Natural killer cell treated with Interleukin-12 subunit alpha and Interleukin-12 subunit beta and Interleukin-15 and Interleukin-18, amount 100 ng/mL, for 72 hours (primary cell): ENCODE data around the gene PTPN22. TPM values are rescaled to one million over a fixed set of nuclear protein-coding genes. Genes with fewer than 3 reads are reported as not detected.

Experiments
- ATAC-seq, 2 donors: fragments of 150-1000 bp; cut with Tn5 transposase in 1 of 2; sonication (Bioruptor Pico), chemical (Tn5 transposase) in 1 of 2; 2 replicates each; pipeline ENCODE4 v1.10.0; 2021
- DNase-seq: peaks from one replicate; pipeline ENCODE4 v3.0.0; 2022; ENCODE audit warnings: low spot score
- H3K27ac Mint-ChIP-seq, 2 donors: 1 replicate in 1 of 2; 2 replicates in 1 of 2; pipeline ENCODE4 v1.8.0; 2022; ENCODE audit warnings: mixed read lengths in 2 of 2, mild to moderate bottlenecking in 1 of 2, moderate library complexity in 1 of 2
- H3K27me3 Mint-ChIP-seq, 2 donors: 1 replicate in 1 of 2; 2 replicates in 1 of 2; pipeline ENCODE4 v1.8.0; 2022; ENCODE audit warnings: mixed read lengths in 2 of 2
- H3K36me3 Mint-ChIP-seq: one replicate; pipeline ENCODE4 v1.8.0; 2022; ENCODE audit warnings: mixed read lengths
- H3K4me1 Mint-ChIP-seq, 2 donors: 1 replicate in 1 of 2; 2 replicates in 1 of 2; pipeline ENCODE4 v1.8.0; 2022; ENCODE audit warnings: low read depth in 2 of 2, mixed read lengths in 2 of 2, mild to moderate bottlenecking in 1 of 2
- H3K4me3 Mint-ChIP-seq: one replicate; pipeline ENCODE4 v1.8.0; 2022; ENCODE audit warnings: mixed read lengths
- H3K9me3 Mint-ChIP-seq: 2 replicates; pipeline ENCODE4 v1.8.0; 2022; ENCODE audit warnings: mixed read lengths
- total RNA-seq, 2 donors: library from RNA; stranded (reverse); gene quantifications; one replicate each; pipeline ENCODE4 v1.2.3, GENCODE V29; 2022

PTPN22 gene
- total RNA-seq, 2 donors from 2014 or later = 24.6 to 26.0 TPM

GRCh38 chr1:113792986-113793385 is 78.5 kb downstream of the PTPN22 start:
- H3K4me1 Mint-ChIP-seq = peaks cover 25 to 46% of the 10 kb centered on the region in 2 donors
- peak overlapping the region; percentile 44 to 76 for H3K27ac Mint-ChIP-seq

GRCh38 chr1:113792471-113792870 is 79.0 kb downstream of the PTPN22 start:
- Mint-ChIP-seq H3K4me1 (peaks cover 30 to 51% of the 10 kb centered on the region in 2 donors), H3K27ac (peak overlapping the region; percentile 76 to 82), H3K4me3 (peak overlapping the region; percentile 5), H3K9me3 (no peaks in the 10 kb centered on the region), H3K36me3 (peaks cover 24% of the 10 kb centered on the region), H3K27me3 (no peaks in the 10 kb centered on the region)
- DNase-seq = no peak
- peak; percentile 40 to 67 for ATAC-seq

More at GRCh38 chr1:113792986-113793385, 78.5 kb downstream of the PTPN22 start:
- DNase-seq (no peak), ATAC-seq (no peak)
- Mint-ChIP-seq H3K27me3 (no peaks in the 10 kb centered on the region), H3K4me3 (no peak overlapping the region), H3K9me3 (no peaks in the 10 kb centered on the region), H3K36me3 (peaks cover 24% of the 10 kb centered on the region)

GRCh38 chr1:113788802-113789201 is 82.7 kb downstream of the PTPN22 start:
- Mint-ChIP-seq H3K27ac (peak overlapping the region in 1 of 2 donors; percentile 38), H3K9me3 (no peaks in the 10 kb centered on the region), H3K36me3 (peaks cover 10% of the 10 kb centered on the region), H3K4me1 (peaks cover 38 to 59% of the 10 kb centered on the region in 2 donors), H3K4me3 (no peak overlapping the region), H3K27me3 (no peaks in the 10 kb centered on the region)
- no peak for DNase-seq
- ATAC-seq = no peak

- no peak overlapping the region for H3K4me3 Mint-ChIP-seq
- ATAC-seq (no peak), DNase-seq (no peak)
- H3K36me3 Mint-ChIP-seq = peaks cover 4% of the 10 kb centered on the region
- H3K27ac Mint-ChIP-seq = peak overlapping the region; percentile 13 to 55
- no peaks in the 10 kb centered on the region for H3K9me3 Mint-ChIP-seq
- H3K4me1 Mint-ChIP-seq = peaks cover 43 to 49% of the 10 kb centered on the region in 2 donors
- no peaks in the 10 kb centered on the region for H3K27me3 Mint-ChIP-seq
Measured at GRCh38 chr1:113787663-113788062, 83.8 kb downstream of the PTPN22 start.

- Mint-ChIP-seq H3K4me1 (peaks cover 36 to 40% of the 10 kb centered on the region in 2 donors), H3K27me3 (no peaks in the 10 kb centered on the region), H3K36me3 (no peaks in the 10 kb centered on the region), H3K4me3 (no peak overlapping the region), H3K27ac (peak overlapping the region in 1 of 2 donors; percentile 57), H3K9me3 (no peaks in the 10 kb centered on the region)
- DNase-seq (no peak), ATAC-seq (no peak)
Measured at GRCh38 chr1:113786069-113786468, 85.4 kb downstream of the PTPN22 start.

GRCh38 chr1:113784104-113784779 is 87.3 kb downstream of the PTPN22 start:
- DNase-seq (no peak), ATAC-seq (peak; percentile 79 to 83)
- no peak overlapping the region for H3K4me3 Mint-ChIP-seq
- H3K27ac Mint-ChIP-seq = no peak overlapping the region
- H3K4me1 Mint-ChIP-seq = peaks cover 29 to 33% of the 10 kb centered on the region in 2 donors
- no peaks in the 10 kb centered on the region for H3K27me3 Mint-ChIP-seq
- no peaks in the 10 kb centered on the region for H3K9me3 Mint-ChIP-seq
- no peaks in the 10 kb centered on the region for H3K36me3 Mint-ChIP-seq

- peaks cover 4% of the 10 kb centered on the region for H3K36me3 Mint-ChIP-seq
- H3K27me3 Mint-ChIP-seq = no peaks in the 10 kb centered on the region
- H3K4me3 Mint-ChIP-seq = no peak overlapping the region
- DNase-seq (no peak), ATAC-seq (peak; percentile 93 to 96)
- H3K4me1 Mint-ChIP-seq = peaks cover 35 to 39% of the 10 kb centered on the region in 2 donors
- peaks cover 3% of the 10 kb centered on the region for H3K9me3 Mint-ChIP-seq
- H3K27ac Mint-ChIP-seq = no peak overlapping the region
Measured at GRCh38 chr1:113783254-113784103, 88.0 kb downstream of the PTPN22 start.

- Mint-ChIP-seq H3K27me3 (no peaks in the 10 kb centered on the region), H3K9me3 (peaks cover 3% of the 10 kb centered on the region), H3K4me1 (peaks cover 27 to 33% of the 10 kb centered on the region in 2 donors), H3K4me3 (no peak overlapping the region), H3K27ac (no peak overlapping the region), H3K36me3 (peaks cover 5% of the 10 kb centered on the region)
- DNase-seq (no peak), ATAC-seq (no peak)
Measured at GRCh38 chr1:113782406-113782805, 89.1 kb downstream of the PTPN22 start.

- peaks cover 5% of the 10 kb centered on the region for H3K36me3 Mint-ChIP-seq
- ATAC-seq (no peak), DNase-seq (no peak)
- H3K4me3 Mint-ChIP-seq = no peak overlapping the region
- H3K27me3 Mint-ChIP-seq = no peaks in the 10 kb centered on the region
- no peak overlapping the region for H3K27ac Mint-ChIP-seq
- peaks cover 3% of the 10 kb centered on the region for H3K9me3 Mint-ChIP-seq
- peaks cover 16 to 26% of the 10 kb centered on the region in 2 donors for H3K4me1 Mint-ChIP-seq
Measured at GRCh38 chr1:113780374-113781146, 91.0 kb downstream of the PTPN22 start.

GRCh38 chr1:113779542-113779941 is 92.0 kb downstream of the PTPN22 start:
- no peak for ATAC-seq
- H3K4me1 Mint-ChIP-seq = peaks cover 15 to 24% of the 10 kb centered on the region in 2 donors
- DNase-seq = no peak
- peaks cover 3% of the 10 kb centered on the region for H3K9me3 Mint-ChIP-seq
- H3K27ac Mint-ChIP-seq = peak overlapping the region in 1 of 2 donors; percentile 32
- no peak overlapping the region for H3K4me3 Mint-ChIP-seq
- H3K27me3 Mint-ChIP-seq = no peaks in the 10 kb centered on the region
- H3K36me3 Mint-ChIP-seq = peaks cover 5% of the 10 kb centered on the region

- peaks cover 7 to 15% of the 10 kb centered on the region in 2 donors for H3K4me1 Mint-ChIP-seq
- H3K4me3 Mint-ChIP-seq = no peak overlapping the region
- peaks cover 9% of the 10 kb centered on the region for H3K36me3 Mint-ChIP-seq
- H3K9me3 Mint-ChIP-seq = peaks cover 3% of the 10 kb centered on the region
- H3K27me3 Mint-ChIP-seq = no peaks in the 10 kb centered on the region
- no peak overlapping the region for H3K27ac Mint-ChIP-seq
- DNase-seq (no peak), ATAC-seq (no peak)
Measured at GRCh38 chr1:113777561-113777960, 94.0 kb downstream of the PTPN22 start.

GRCh38 chr1:113770031-113770430 is 101.5 kb downstream of the PTPN22 start:
- no peaks in the 10 kb centered on the region for H3K9me3 Mint-ChIP-seq
- DNase-seq = no peak
- H3K27ac Mint-ChIP-seq = no peak overlapping the region
- peaks cover 27% of the 10 kb centered on the region for H3K36me3 Mint-ChIP-seq
- peaks cover 5 to 23% of the 10 kb centered on the region in 2 donors for H3K4me1 Mint-ChIP-seq
- H3K4me3 Mint-ChIP-seq = no peak overlapping the region
- H3K27me3 Mint-ChIP-seq = no peaks in the 10 kb centered on the region
- no peak for ATAC-seq

GRCh38 chr1:113769601-113769970 is 101.9 kb downstream of the PTPN22 start:
- DNase-seq (no peak), ATAC-seq (no peak)
- Mint-ChIP-seq H3K9me3 (no peaks in the 10 kb centered on the region), H3K36me3 (peaks cover 27% of the 10 kb centered on the region), H3K27me3 (no peaks in the 10 kb centered on the region), H3K4me3 (no peak overlapping the region), H3K27ac (peak overlapping the region in 1 of 2 donors; percentile 51), H3K4me1 (peaks cover 5 to 23% of the 10 kb centered on the region in 2 donors)
